GM12878 (cell line): ENCODE measurements around the gene CTAG1A.
"Not testable (repeated sequence)": the region's sequence is repeated elsewhere in the genome, so short reads cannot be mapped to it uniquely, and the experiment has no call there.

Experiments
- BCL11A ChIP-seq: IDR thresholded peaks from 2 replicates; pipeline ENCODE4 v1.6.1; 2011; ENCODE audit warnings: low read depth, low read length
- CBX3 ChIP-seq: fragments of 200-600 bp; sonication (generic); IDR thresholded peaks from 2 replicates; pipeline ENCODE4 v1.6.1; 2016; ENCODE audit warnings: low read depth, borderline replicate concordance
- CTCF ChIP-seq, 3 experiments: IDR thresholded peaks in 2 of 3; conservative IDR thresholded peaks in 1 of 3; 2 replicates each; pipeline ENCODE4 v1.5.1; 2011; ENCODE audit warnings: low read depth in 3 of 3, low read length in 3 of 3, mild to moderate bottlenecking in 3 of 3, control low read depth in 2 of 3, moderate library complexity in 2 of 3, inconsistent platforms in 1 of 3, mixed read lengths in 1 of 3; ENCODE audit not compliant: control insufficient read depth in 2 of 3, insufficient read depth in 1 of 3; ENCODE audit errors: extremely low read depth in 1 of 3
- PML ChIP-seq: IDR thresholded peaks from 2 replicates; pipeline ENCODE4 v1.6.1; 2012; ENCODE audit warnings: low read length, inconsistent platforms
- POLR2A ChIP-seq: IDR thresholded peaks from 2 replicates; pipeline ENCODE4 v1.6.1; 2011; ENCODE audit warnings: low read depth, mild to moderate bottlenecking, low read length
- POLR2AphosphoS5 ChIP-seq: IDR thresholded peaks from 2 replicates; pipeline ENCODE4 v1.6.1; 2011; ENCODE audit warnings: mild to moderate bottlenecking, low read length, inconsistent platforms
- SMC3 ChIP-seq: IDR thresholded peaks from 2 replicates; pipeline ENCODE4 v1.6.1; 2011; ENCODE audit warnings: low read length, improper control_type of control experiment, borderline replicate concordance
- SP1 ChIP-seq: IDR thresholded peaks from one replicate; pipeline ENCODE4 v1.6.1; 2011; ENCODE audit warnings: low read depth, low read length
- SUPT20H ChIP-seq: IDR thresholded peaks from 2 replicates; pipeline ENCODE4 v1.6.1; 2011; ENCODE audit warnings: low read depth, mild to moderate bottlenecking, low read length, moderate library complexity, borderline replicate concordance; ENCODE audit not compliant: control insufficient read depth

GRCh38 chrX:154619182-154619581, 34.2 kb downstream of the CTAG1A start, which contains the start of gene CTAG1B:
- not testable (repeated sequence) for TF ChIP-seq PML; POLR2AphosphoS5; CTCF (IDR thresholded peaks at IDR 0.05 in 2 of 3, conservative IDR thresholded peaks at IDR 0.05 in 1 of 3; ENCODE audit: control insufficient read depth in 2 of 3, extremely low read depth in 1 of 3, insufficient read depth in 1 of 3, low read depth in 3 of 3, low read length in 3 of 3); BCL11A; CBX3; SUPT20H; SP1; POLR2A; SMC3
